ENCODE results near the gene SNX27. TPM values are rescaled to one million over a fixed set of nuclear protein-coding genes. Genes with fewer than 3 reads are reported as not detected.

Gene SNX27
- polyA plus RNA-seq (ENCODE audit: insufficient read length), result 18.9 TPM

GRCh38 chr1:151611832-151612500, at the start of gene SNX27:
TSS of gene SNX27 (plus strand) at chr1:151612050. CDS start at chr1:151612202, 152 bp downstream.
- peak; percentile 77 for DNase-seq (ENCODE audit: low read depth)

GRCh38 chr1:151562661-151563060, 49.2 kb upstream of the SNX27 start:
- no peak for DNase-seq (ENCODE audit: low read depth)

DNA sequence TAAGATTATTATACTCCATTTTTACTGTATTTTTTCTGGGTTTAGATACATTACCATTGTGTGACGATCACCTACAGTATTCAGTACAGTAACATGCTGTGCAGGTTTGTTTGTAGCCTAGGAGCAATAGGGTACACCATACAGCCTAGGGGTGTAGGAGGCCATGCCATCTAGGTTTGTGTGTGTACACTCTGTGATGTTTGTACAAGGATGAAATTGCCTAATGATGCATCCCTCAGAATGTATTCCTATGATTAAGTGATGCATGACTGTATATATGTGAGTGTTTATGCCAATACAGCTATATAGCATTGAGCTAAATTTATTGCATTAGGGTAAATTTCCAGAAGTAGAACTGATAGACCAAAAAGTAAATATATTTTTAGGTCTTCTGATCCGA, 48.5 kb upstream of the SNX27 start:
- DNase-seq (ENCODE audit: low read depth), result no peak

- DNase-seq (ENCODE audit: low read depth), result no peak
Measured at GRCh38 chr1:151565502-151566189, 46.2 kb upstream of the SNX27 start.

- DNase-seq (ENCODE audit: low read depth), result no peak
Measured at GRCh38 chr1:151568626-151569088, 43.2 kb upstream of the SNX27 start.

GRCh38 chr1:151570819-151571218, 41.0 kb upstream of the SNX27 start:
- DNase-seq (ENCODE audit: low read depth), result no peak

- no peak for DNase-seq (ENCODE audit: low read depth)
Measured at GRCh38 chr1:151574575-151575529, 37.0 kb upstream of the SNX27 start.

DNA sequence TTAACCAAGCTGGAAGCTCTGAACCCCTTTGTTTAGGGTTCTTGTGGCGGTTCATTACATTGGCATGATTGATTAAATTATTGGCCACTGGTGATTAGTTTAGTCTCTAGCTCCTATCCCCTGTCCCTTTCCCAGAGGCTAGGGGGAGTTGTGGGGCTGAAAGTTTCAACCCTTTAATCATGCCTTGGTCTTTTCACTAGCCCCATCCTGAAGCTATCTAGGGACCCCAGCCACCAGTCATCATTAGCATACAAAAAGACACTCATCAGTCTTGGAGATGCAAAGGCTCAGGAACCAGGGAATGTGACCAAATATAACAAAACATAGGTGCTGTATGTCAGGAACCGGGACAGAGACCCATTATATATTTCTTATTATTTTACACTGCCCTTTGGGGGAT, 34.7 kb upstream of the SNX27 start:
- no peak for DNase-seq (ENCODE audit: low read depth)

DNA sequence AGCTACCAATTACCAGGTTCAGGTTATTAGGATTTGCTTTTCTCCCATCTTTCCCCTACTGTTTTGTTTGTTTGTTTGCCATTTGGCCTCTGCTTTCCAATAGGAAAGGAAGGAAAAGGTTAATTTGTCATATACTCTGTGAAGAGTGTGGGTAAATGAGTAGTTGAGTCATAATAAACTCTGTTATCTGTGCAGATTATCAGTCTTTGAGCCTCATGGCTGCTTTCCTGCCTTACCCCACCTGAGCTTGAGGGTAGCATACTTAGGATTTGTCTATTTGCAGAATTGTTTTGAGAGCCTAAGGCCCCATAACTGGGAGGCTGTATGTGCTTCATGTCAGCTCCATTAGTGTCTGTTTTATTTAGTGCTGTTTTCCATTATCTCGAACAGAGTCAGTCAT, 32.9 kb upstream of the SNX27 start:
- no peak for DNase-seq (ENCODE audit: low read depth)

DNA sequence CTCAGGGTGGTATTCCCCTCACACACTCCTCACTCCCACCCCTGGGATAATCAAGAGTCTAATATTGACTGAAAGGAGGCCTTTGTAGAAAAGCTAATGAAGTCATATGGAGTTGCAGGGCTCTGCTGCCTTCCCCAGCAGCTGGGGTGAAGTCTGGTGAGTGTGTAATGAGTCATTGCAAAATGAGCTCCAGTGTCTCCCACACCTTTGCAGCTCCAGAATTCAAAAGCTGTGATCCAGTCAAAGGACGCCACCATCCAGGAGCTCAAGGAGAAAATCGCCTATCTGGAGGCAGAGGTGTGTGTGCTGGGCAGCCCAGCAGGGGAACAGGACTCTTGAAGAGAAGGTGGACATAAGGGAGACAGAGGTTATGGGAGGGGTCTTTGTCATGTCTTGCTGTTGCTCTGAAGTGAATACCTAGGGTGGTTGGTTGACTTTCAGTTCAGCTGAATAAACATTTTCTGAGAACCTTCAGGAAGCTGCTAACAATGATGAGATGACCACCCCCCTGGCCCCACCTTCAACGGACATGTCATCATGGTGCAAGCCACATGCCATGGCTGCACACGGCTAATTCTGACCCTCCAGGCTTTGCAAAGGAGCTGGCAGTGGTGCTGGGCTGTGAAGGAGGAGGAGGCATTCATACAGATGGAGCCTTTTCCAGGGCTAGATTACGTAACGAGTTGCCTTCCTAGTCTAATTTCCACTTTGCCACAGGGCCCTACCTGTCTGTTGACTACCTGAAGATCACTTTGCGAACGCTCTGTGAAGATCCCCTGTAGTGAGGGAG, 32.2 kb upstream of the SNX27 start:
- DNase-seq (ENCODE audit: low read depth), result no peak

GRCh38 chr1:151581451-151581850, 30.4 kb upstream of the SNX27 start:
- peak; percentile 20 for DNase-seq (ENCODE audit: low read depth)

DNA sequence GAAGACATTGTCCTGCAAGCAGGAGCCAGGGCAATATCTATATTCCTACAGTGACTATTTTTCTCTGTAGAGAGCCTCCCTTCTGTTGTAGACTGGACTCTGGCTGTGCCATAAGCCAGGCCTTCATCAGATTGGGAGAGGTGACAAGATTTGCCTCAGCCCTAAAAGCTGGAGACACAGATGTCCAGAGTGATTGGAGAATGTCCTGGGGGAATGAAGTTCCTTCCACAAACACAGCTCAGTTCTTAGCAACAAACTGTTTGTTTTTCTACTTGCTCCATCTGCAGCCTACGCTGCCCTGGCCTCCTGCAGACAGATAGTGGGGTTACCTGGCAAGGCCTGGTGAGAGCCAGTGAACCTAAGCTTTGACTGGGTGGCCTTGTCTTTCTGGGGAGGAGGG, 29.9 kb upstream of the SNX27 start:
- DNase-seq (ENCODE audit: low read depth), result peak; percentile 63

GRCh38 chr1:151583796-151584195, 28.1 kb upstream of the SNX27 start:
- DNase-seq (ENCODE audit: low read depth), result no peak

- no peak for DNase-seq (ENCODE audit: low read depth)
Measured at GRCh38 chr1:151584278-151584677, 27.6 kb upstream of the SNX27 start.

- no peak for DNase-seq (ENCODE audit: low read depth)
Measured at GRCh38 chr1:151584780-151585179, 27.1 kb upstream of the SNX27 start.

GRCh38 chr1:151585622-151586021, 26.2 kb upstream of the SNX27 start:
- peak; percentile 34 for DNase-seq (ENCODE audit: low read depth)

GRCh38 chr1:151590961-151591360, 20.9 kb upstream of the SNX27 start:
- no peak for DNase-seq (ENCODE audit: low read depth)

DNA sequence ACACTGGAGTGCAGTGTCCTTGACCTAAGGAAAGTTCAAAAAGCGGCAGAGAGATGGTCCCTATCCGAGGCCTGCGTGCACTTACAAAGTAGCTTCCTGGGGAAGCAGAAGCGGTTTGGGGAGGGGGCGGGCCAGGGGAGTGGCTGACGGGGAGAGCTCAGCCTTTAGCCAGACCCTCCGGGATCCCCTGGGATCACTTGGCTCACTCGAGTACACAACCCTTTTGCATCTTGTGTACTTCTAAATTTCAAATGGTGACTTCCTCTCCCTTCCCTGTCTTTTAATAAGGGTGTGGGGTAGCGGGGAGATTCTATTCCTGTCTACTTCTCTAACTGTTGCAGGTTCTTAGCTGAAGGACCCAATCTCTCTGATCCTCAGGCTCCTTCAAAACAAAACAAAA, 18.1 kb upstream of the SNX27 start:
- DNase-seq (ENCODE audit: low read depth), result no peak

DNA sequence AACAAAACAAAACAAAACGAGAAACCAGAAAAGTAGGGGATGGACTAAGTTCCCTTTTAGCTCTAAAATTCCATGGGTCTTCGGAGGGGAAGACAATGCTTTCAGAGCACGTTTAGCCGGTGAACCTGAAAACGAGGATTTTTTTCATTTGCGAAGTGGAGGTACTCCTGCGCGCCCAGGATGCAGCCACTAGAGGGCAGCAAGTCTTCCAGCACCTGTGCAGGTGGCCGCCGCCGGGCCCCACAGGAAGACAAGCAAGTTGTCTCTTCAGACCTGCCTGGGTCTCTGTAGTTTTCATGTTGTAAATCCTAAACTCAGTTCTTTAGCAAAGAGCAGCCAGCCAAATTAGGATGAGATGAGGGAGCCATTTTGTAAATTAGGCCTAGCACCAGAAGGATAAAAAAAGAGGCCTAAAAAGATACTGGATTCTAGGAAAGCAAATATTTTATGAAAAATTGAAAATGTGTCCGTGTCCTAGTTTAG, 17.7 kb upstream of the SNX27 start:
- no peak for DNase-seq (ENCODE audit: low read depth)

DNA sequence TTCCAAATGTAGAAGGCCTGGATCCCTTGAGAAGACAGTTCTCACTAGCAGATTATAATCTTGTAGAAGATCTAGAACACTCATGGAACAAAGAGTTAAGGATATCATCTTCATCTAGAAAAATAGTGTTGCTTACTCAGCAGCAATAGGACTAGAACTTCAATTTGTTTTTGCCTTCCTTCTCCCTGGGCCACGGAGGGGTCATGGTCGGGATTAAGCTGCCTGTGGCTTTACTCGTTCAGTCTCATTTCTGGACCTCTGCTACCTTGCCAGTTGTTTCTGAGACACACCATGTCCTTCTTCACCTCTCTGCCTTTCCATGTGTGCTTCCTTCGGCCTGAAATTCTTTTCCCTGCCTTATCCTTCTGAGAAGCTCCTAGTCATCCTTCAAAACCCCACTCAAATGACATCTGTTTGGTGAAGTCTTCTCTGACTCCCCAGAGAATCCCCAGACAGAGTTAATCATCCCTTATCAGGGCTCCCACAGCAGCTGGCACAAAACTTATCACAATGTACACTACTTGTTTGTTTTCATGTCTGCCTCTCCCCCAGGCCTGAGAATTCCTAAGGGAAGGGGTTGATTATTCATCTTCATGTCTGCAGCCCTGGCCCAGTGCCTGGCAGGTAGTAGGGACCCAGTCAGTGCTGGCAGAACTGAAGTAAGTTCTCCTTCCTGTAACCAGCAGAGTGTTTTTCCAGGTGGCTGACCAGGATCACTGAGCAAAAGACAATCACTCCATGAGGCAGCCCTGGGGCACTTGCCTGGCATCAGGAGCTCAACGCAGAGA, 15.5 kb upstream of the SNX27 start:
- no peak for DNase-seq (ENCODE audit: low read depth)
